C4-2B (cell line): ENCODE measurements around the gene FAM111B.

ENCODE experiments used
- H3K27ac ChIP-seq: fragments of 450-650 bp; 2 replicates; pipeline ENCODE4 v1.5.1; 2017
- CTCF ChIP-seq: fragments of 450-650 bp; conservative IDR thresholded peaks from 2 replicates; pipeline ENCODE4 v1.5.1; 2017; ENCODE audit warnings: mild to moderate bottlenecking
- ZFX ChIP-seq: fragments of 450-650 bp; IDR thresholded peaks from 2 replicates; pipeline ENCODE4 v1.6.1; 2017

Gene FAM111B

GRCh38 chr11:59142530-59143507, 35.8 kb downstream of the FAM111B start, which contains the start of gene FAM111A:
Gene FAM111A (plus strand): TSS chr11:59142856. CDS start chr11:59148873, 6,017 bp downstream.
- peak; percentile 25; the same call in 1 of the 2 replicates for TF ChIP-seq ZFX
- TF ChIP-seq CTCF: peak; percentile 33
- H3K27ac ChIP-seq: peak within 1 kb of the TSS; percentile 72

GRCh38 chr11:59144096-59144495, 37.1 kb downstream of the FAM111B start:
- peak overlapping the region; percentile 80; the same call in 1 of the 2 replicates for H3K27ac ChIP-seq
- TF ChIP-seq CTCF: no peak
- TF ChIP-seq ZFX: no peak

GRCh38 chr11:59144579-59145345, 37.7 kb downstream of the FAM111B start:
- TF ChIP-seq ZFX (no peak), CTCF (peak; percentile 28)
- H3K27ac ChIP-seq: peak overlapping the region; percentile 80

GRCh38 chr11:59145534-59145933, 38.5 kb downstream of the FAM111B start:
- TF ChIP-seq CTCF (no peak), ZFX (no peak)
- 0 out of 2 replicates have a peak overlapping the region, but pooled peaks have one; percentile 80 for H3K27ac ChIP-seq

- no peak overlapping the region for H3K27ac ChIP-seq
- no peak for TF ChIP-seq ZFX
Observed at GRCh38 chr11:59151761-59152160, 44.7 kb downstream of the FAM111B start.

GRCh38 chr11:59152312-59152951, 45.4 kb downstream of the FAM111B start:
- H3K27ac ChIP-seq: no peak overlapping the region
- TF ChIP-seq CTCF: no peak

- H3K27ac ChIP-seq: no peak overlapping the region
- TF ChIP-seq CTCF (peak; percentile 24), ZFX (no peak)
Observed at GRCh38 chr11:59154610-59155009, 47.6 kb downstream of the FAM111B start.
